Germinal center (tissue), 1 donor: ENCODE data around the gene DMKN.
"Not testable (repeated sequence)": the region's sequence is repeated elsewhere in the genome, so short reads cannot be mapped to it uniquely, and the experiment has no call there.

Experiments
- DNase-seq: peaks from one replicate; pipeline ENCODE4 v3.0.0; 2012; ENCODE audit warnings: mixed read lengths, low spot score

DMKN gene

GRCh38 chr19:35495107-35496064, 18.1 kb downstream of the DMKN start:
- DNase-seq = peak; percentile 88

- DNase-seq = no peak
Measured at GRCh38 chr19:35493971-35494370, 19.5 kb downstream of the DMKN start.

DNA sequence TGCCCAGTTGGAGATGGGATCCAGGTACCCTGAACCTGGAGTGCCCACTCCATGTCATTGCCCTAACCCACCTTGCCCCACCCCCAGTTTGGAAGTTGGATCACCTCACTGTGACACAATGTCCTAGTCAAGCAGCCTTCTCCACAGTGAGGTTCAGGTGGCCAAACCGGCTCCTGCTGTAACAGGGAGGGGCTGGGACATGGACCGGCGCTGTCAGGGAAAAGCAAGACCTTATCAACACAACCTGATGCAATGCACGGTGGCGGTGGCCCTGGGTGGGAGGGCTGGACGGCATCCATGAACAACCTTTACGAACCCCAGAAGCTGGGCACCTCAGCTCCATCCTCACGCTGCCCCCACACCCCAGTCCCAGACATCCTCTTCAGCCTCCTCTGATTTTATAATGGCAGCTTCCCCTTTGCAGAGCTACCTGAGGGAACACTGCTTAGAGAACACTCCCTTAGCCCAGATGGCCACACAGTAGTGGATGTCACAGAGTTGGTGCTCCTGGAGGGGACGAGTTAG, 21.6 kb downstream of the DMKN start:
- no peak for DNase-seq

DNA sequence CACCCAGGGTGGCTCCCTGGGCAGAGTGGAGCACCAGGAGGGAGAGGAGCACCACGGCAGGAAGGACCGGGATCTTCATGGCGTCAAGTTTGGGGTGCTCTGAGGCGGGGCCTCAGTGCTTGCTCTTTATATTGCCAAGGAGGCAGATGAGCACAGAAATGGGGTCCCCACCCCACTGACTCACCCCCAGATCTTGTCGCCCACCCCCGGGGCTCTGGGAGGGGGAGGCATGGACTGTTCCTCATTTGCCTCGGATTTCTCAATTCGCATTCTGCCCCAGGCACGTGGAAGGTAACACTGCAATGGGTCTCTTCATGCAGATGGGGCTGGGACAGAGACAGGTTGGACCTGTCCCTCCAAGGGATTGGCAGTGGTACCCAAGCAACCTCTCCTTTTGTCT, 23.1 kb downstream of the DMKN start, which contains the start of gene KRTDAP:
Gene KRTDAP (minus strand): TSS at position 101 of the 400 bp plus-strand sequence. CDS start 22 bp downstream, at position 79.
- no peak for DNase-seq

- DNase-seq = no peak
Measured at GRCh38 chr19:35488677-35489076, 24.8 kb downstream of the DMKN start.

GRCh38 chr19:35487656-35488182, 25.7 kb downstream of the DMKN start:
- DNase-seq = no peak

DNA sequence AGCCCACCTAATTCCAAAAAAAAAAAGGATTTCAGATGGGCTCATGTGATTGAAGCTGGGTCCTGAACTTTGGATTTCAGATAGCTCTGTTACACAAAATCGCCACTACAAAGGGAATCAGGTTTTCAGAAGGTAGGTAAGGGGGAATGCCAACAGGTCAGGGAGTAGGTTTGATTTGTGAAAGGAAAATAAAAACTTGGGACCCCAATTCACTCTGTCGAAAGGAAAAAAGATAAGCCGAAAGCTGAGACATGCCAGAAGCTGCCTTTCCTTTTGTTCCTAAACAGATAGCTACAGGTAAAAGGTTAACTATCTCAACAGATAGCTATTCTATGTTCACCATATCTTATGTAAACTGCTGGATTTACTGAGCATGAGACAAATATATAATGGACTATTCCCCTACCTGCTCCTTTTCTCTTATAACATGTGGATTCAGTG, 27.2 kb downstream of the DMKN start:
- no peak for DNase-seq

- peak; percentile 91 for DNase-seq
Measured at GRCh38 chr19:35484252-35485036, 29.0 kb downstream of the DMKN start.

GRCh38 chr19:35483089-35483488, 30.4 kb downstream of the DMKN start:
- no peak for DNase-seq

- no peak for DNase-seq
Measured at GRCh38 chr19:35478794-35479677, 34.4 kb downstream of the DMKN start.

DNA sequence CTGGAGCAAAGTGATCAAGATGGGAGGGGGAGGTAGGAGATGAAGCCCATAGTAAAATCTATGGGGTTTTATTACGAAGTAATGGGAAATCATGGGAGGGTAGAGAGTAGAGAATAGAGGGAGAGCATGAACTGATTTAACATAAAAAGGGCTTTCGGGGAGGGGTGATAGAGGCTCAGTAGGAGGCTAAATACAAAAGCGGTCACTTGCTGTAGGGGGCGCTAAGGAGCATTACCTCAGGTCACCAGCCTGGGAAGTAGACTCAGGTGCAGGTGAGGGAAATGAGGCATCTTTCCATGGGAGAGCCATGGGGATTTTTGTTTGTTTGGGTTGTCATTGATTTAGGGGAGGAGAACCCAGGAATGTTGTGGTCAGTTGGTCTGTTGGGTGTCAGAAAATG, 37.3 kb downstream of the DMKN start:
- DNase-seq = no peak

GRCh38 chr19:35474594-35474993, 38.9 kb downstream of the DMKN start:
- DNase-seq = not testable (repeated sequence)

GRCh38 chr19:35474104-35474503, 39.3 kb downstream of the DMKN start:
- no peak for DNase-seq

DNA sequence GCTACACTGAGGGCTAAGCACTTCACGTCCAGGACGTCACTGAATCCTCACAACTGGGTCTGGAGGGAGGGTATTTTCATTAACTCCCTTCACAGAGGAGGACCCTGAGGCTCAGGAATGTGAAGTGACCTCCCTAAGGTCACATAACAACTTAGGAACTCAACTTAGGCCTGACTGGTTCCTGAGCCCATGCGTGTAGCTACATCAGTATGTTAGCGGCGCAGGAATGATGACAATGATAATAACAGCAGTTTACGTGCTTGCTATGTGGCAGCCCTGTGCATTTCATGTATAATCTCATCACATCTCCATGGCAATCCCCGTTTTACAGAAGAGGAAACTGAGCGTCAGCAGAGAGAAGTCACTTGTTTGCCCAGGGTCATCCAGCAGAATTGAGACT, 41.5 kb downstream of the DMKN start:
- DNase-seq = no peak

- DNase-seq = not testable (repeated sequence)
Measured at GRCh38 chr19:35471075-35471474, 42.4 kb downstream of the DMKN start.

DNA sequence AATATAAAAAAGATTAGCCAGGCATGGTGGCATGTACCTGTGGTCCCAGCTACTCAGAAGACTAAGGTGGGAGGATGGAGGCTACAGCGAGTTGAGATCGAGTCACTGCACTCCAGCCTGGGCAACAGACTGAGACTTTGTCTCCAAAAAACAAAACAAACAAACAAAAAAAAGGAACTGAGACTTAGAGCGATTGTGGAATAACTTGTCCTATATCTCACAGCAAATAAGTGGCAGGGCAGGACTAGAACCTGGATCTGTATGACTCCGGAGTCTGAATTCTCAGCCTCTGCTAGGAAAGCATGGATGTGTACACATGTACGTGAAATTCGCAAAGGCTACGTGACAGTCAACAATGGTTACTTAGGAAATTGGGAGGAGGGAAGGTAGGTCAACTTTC, 43.3 kb downstream of the DMKN start:
- DNase-seq = no peak

DNA sequence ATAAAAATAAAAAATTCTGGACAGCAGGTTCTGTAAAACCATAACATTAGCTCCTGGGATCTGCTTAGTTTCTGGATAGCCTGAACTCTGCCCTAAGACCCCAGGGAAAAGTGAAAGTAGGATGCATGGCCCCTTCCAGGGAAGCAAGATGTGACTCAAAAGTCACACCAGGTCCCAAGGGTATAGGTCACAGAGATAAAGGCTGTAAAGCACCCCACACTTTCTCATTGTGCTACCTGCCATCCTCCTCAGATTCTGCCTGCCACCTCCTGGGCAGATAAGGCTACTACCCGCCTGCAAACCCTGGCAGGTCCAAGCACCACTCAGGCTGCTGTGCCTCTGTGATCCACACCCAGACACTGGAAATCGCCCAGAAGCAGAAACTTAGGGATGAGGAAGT, 44.8 kb downstream of the DMKN start:
- peak; percentile 77 for DNase-seq

DNA sequence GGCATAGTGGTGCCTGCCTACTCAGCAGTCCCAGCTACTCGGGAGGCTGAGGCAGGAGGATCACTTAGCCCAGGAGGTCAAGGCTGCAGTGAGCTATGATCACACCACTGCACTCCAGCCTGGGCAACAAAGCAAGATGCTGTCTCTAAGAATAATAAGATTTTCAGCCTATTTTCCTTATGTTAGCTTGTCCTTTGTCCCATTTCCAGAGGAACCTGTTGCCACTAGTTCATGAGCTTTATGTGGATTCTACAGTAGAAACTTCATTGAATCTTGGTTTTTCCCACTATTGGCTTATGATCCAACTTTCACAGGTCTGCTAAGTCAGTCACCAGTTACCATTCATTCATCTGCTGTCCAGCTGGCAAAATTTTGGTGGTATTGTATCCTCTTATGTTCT, 47.2 kb downstream of the DMKN start:
- no peak for DNase-seq

DNA sequence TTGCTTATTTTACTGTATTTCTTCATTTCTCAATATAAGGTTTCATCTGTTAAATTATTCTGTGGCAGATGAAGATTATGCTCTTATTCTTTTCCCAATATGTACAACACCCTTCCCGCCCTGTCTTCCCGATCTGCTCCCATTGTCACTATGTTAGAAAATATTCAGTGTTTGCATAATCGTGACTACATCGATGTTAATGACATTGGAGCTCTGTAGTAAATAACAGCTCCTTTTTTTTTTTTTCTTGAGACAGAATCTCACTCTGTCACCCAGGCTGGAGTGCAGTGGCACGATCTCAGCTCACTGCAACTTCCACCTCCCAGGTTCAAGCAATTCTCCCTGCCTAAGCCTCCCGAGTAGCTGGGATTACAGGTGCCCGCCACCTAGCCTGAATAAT, 50.5 kb downstream of the DMKN start:
- DNase-seq = not testable (repeated sequence)

DNA sequence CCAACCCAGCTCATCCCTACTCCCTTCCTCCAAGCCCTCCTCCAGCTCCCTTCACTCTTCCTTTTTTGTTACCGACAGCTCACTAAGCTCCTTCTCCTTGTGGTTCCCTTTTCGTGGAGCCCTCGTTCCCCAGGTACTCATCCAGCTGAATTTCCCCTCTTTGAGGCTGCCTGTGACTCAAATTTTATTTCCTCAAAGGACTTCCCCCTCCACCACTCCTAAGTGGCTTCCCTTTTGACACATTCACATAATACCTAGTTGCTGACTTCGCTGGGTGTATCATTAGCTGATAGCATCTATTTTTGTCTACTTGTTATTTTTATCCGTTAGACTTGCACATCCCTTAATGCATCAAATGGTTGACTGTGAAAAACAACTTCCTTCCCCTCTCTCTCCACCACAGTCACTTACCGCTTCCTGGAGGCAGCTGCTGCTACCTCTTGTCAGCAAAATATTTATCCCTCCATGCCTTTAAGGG, 50.9 kb downstream of the DMKN start:
- peak; percentile 77 for DNase-seq

GRCh38 chr19:35461788-35462187, 51.7 kb downstream of the DMKN start:
- not testable (repeated sequence) for DNase-seq
